H9 (cell line): Measurements from ENCODE around the gene EDC3. TPM values are rescaled to one million over a fixed set of nuclear protein-coding genes. Genes with fewer than 3 reads are reported as not detected.

ENCODE experiments used
- DNase-seq: peaks from one replicate; pipeline ENCODE4 v3.0.0-alpha.2; 2017
- H2AFZ ChIP-seq: one replicate; pipeline ENCODE4 v1.6.1; 2013; ENCODE audit warnings: mild to moderate bottlenecking, low read length, control low read depth, moderate library complexity
- H2AK5ac ChIP-seq: 2 replicates; pipeline ENCODE4 v1.6.1; 2013; ENCODE audit warnings: low read length, control low read depth, mixed read lengths; ENCODE audit not compliant: insufficient read length
- H2BK120ac ChIP-seq: one replicate; pipeline ENCODE4 v1.6.1; 2013; ENCODE audit warnings: low read depth, mild to moderate bottlenecking, low read length, control low read depth, inconsistent platforms; ENCODE audit not compliant: poor library complexity, severe bottlenecking
- H2BK12ac ChIP-seq: 2 replicates; pipeline ENCODE4 v1.6.1; 2013; ENCODE audit warnings: low read length, control low read depth, mixed read lengths, low read depth; ENCODE audit not compliant: insufficient read length
- H2BK15ac ChIP-seq: 2 replicates; pipeline ENCODE4 v1.6.1; 2013; ENCODE audit warnings: low read depth, low read length, control low read depth
- H2BK20ac ChIP-seq: one replicate; pipeline ENCODE4 v1.6.1; 2013; ENCODE audit warnings: low read depth, mild to moderate bottlenecking, low read length, control low read depth, inconsistent platforms; ENCODE audit not compliant: poor library complexity, severe bottlenecking
- H2BK5ac ChIP-seq: 2 replicates; pipeline ENCODE4 v1.6.1; 2013; ENCODE audit warnings: low read length, control low read depth, mixed read lengths; ENCODE audit not compliant: insufficient read length
- H3K14ac ChIP-seq: 2 replicates; pipeline ENCODE4 v1.6.1; 2013; ENCODE audit warnings: low read length, control low read depth; ENCODE audit not compliant: insufficient read depth
- H3K18ac ChIP-seq: 2 replicates; pipeline ENCODE4 v1.6.1; 2013; ENCODE audit warnings: low read depth, mild to moderate bottlenecking, mixed read lengths, low read length, control low read depth; ENCODE audit not compliant: insufficient read length
- H3K23ac ChIP-seq: 2 replicates; pipeline ENCODE4 v1.6.1; 2013; ENCODE audit warnings: low read length, control low read depth, mixed read lengths, low read depth; ENCODE audit not compliant: insufficient read length
- H3K23me2 ChIP-seq: 2 replicates; pipeline ENCODE4 v1.6.1; 2013; ENCODE audit warnings: low read depth, mild to moderate bottlenecking, mixed read lengths, low read length, control low read depth; ENCODE audit not compliant: insufficient read length, poor library complexity, severe bottlenecking
- H3K27ac ChIP-seq: 2 replicates; pipeline ENCODE4 v1.5.1; 2013; ENCODE audit warnings: low read length, control low read depth, mixed read lengths, low read depth; ENCODE audit not compliant: insufficient read length
- H3K27me3 ChIP-seq: 2 replicates; pipeline ENCODE4 v1.6.1; 2013; ENCODE audit warnings: low read length, control low read depth, inconsistent platforms; ENCODE audit not compliant: insufficient read depth
- H3K4ac ChIP-seq: 2 replicates; pipeline ENCODE4 v1.6.1; 2013; ENCODE audit warnings: low read depth, mild to moderate bottlenecking, control low read depth, inconsistent platforms, low read length, moderate library complexity
- H3K4me1 ChIP-seq: 2 replicates; pipeline ENCODE4 v1.6.1; 2013; ENCODE audit warnings: low read length, control low read depth, inconsistent platforms; ENCODE audit not compliant: insufficient read depth
- H3K4me2 ChIP-seq: 2 replicates; pipeline ENCODE4 v1.6.1; 2013; ENCODE audit warnings: low read length, control low read depth, mixed read lengths; ENCODE audit not compliant: insufficient read length, insufficient read depth
- H3K56ac ChIP-seq: 2 replicates; pipeline ENCODE4 v1.6.1; 2013; ENCODE audit warnings: low read depth, mild to moderate bottlenecking, mixed read lengths, low read length, control low read depth; ENCODE audit not compliant: insufficient read length
- H3K79me1 ChIP-seq: 2 replicates; pipeline ENCODE4 v1.6.1; 2013; ENCODE audit warnings: low read depth, mild to moderate bottlenecking, moderate library complexity, low read length, control low read depth, inconsistent platforms; ENCODE audit not compliant: insufficient read depth, poor library complexity, severe bottlenecking
- H3K79me2 ChIP-seq: 2 replicates; pipeline ENCODE4 v1.6.1; 2013; ENCODE audit warnings: low read length, control low read depth, inconsistent platforms; ENCODE audit not compliant: insufficient read depth
- H3K9ac ChIP-seq: 2 replicates; pipeline ENCODE4 v1.6.1; 2013; ENCODE audit warnings: low read length, control low read depth, mixed read lengths; ENCODE audit not compliant: insufficient read length; ENCODE audit errors: extremely low read depth
- H3K9me3 ChIP-seq: one replicate; pipeline ENCODE4 v1.6.1; 2013; ENCODE audit warnings: low read depth, low read length, inconsistent platforms; ENCODE audit not compliant: control insufficient read depth
- H3T11ph ChIP-seq: one replicate; pipeline ENCODE4 v1.6.1; 2013; ENCODE audit warnings: mild to moderate bottlenecking, low read length, control low read depth, inconsistent platforms
- H4K20me1 ChIP-seq: one replicate; pipeline ENCODE4 v1.6.1; 2013; ENCODE audit not compliant: control insufficient read depth, insufficient read length, insufficient read depth
- H4K5ac ChIP-seq: 2 replicates; pipeline ENCODE4 v1.6.1; 2013; ENCODE audit warnings: low read depth, mild to moderate bottlenecking, mixed read lengths, low read length, control low read depth; ENCODE audit not compliant: insufficient read length
- H4K8ac ChIP-seq: replicated peaks from 2 replicates; pipeline ENCODE4 v1.6.1; 2013; ENCODE audit warnings: low read length, control low read depth, mixed read lengths, low read depth; ENCODE audit not compliant: insufficient read length
- H4K91ac ChIP-seq: 2 replicates; pipeline ENCODE4 v1.6.1; 2013; ENCODE audit warnings: low read depth, mild to moderate bottlenecking, moderate library complexity, mixed read lengths, low read length, control low read depth; ENCODE audit not compliant: insufficient read length
- H3K27ac Mint-ChIP-seq, 3 experiments: 2 replicates in 2 of 3; 3 replicates in 1 of 3; pipeline ENCODE4 v1.8.0; 2020 to 2021; ENCODE audit warnings: mixed read lengths in 3 of 3, mild to moderate bottlenecking in 1 of 3, moderate library complexity in 1 of 3
- H3K27me3 Mint-ChIP-seq: 2 replicates; pipeline ENCODE4 v1.8.0; 2021; ENCODE audit warnings: low read depth, mild to moderate bottlenecking, moderate library complexity, mixed read lengths
- H3K36me3 Mint-ChIP-seq, 3 experiments: 2 replicates in 2 of 3; 3 replicates in 1 of 3; pipeline ENCODE4 v1.8.0; 2020 to 2021; ENCODE audit warnings: low read depth in 3 of 3, mixed read lengths in 3 of 3; ENCODE audit not compliant: insufficient read depth in 1 of 3
- H3K4me1 Mint-ChIP-seq, 2 experiments: 2 replicates each; pipeline ENCODE4 v1.8.0; 2020; ENCODE audit warnings: mixed read lengths in 2 of 2
- H3K4me3 Mint-ChIP-seq, 2 experiments: 2 replicates in 1 of 2; 3 replicates in 1 of 2; pipeline ENCODE4 v1.8.0; 2020 to 2021; ENCODE audit warnings: mild to moderate bottlenecking in 2 of 2, mixed read lengths in 2 of 2, moderate library complexity in 1 of 2
- H3K9me3 Mint-ChIP-seq, 2 experiments: 2 replicates in 1 of 2; 3 replicates in 1 of 2; pipeline ENCODE4 v1.8.0; 2020; ENCODE audit warnings: mild to moderate bottlenecking in 2 of 2, mixed read lengths in 2 of 2, moderate library complexity in 1 of 2
- WGBS: extraction: QIAGEN DNeasy Blood & Tissue Kit; methylation state at CpG from one replicate; pipeline ENCODE4 v1.1.7; 2013; ENCODE audit warnings: missing lambda C conversion rate, low lambda C conversion rate, mixed read lengths; ENCODE audit not compliant: insufficient read length; ENCODE audit errors: extremely low coverage; 5-methylcytosine and 5-hydroxymethylcytosine counted together
- total RNA-seq: library from RNA; stranded (reverse); gene quantifications from 2 replicates; pipeline ENCODE4 v1.2.1, GENCODE V29; 2021
- TF ChIP-seq, protein P1 (sequence below): fragments of 200-600 bp; sonication (generic); conservative IDR thresholded peaks from 3 replicates; pipeline ENCODE4 v1.8.0; 2021; ENCODE audit warnings: antibody characterized with exemption, mild to moderate bottlenecking

Gene EDC3
- total RNA-seq, 1 experiment from 2014 or later: 60.5 TPM

GRCh38 chr15:74716651-74717050, 20.8 kb upstream of the EDC3 start:
- H3K23me2 ChIP-seq: no peaks in the 10 kb centered on the region
- H2BK12ac ChIP-seq: no peak overlapping the region
- no peak overlapping the region for H2BK120ac ChIP-seq
- no peak overlapping the region for H2BK15ac ChIP-seq
- WGBS: no CpG with 5 or more reads among the region's 5 CpGs
- peaks cover 0 to 2% of the 10 kb centered on the region in 2 experiments; a peak in 1 of 4 replicates for H3K4me1 Mint-ChIP-seq
- no peak overlapping the region for H3K27ac Mint-ChIP-seq
- no peak overlapping the region for H3K4me2 ChIP-seq
- H3K4ac ChIP-seq: no peak overlapping the region
- no peak overlapping the region for H4K8ac ChIP-seq
- no peak overlapping the region for H4K91ac ChIP-seq
- no peaks in the 10 kb centered on the region for H3K79me1 ChIP-seq
- no peak overlapping the region for H3K9ac ChIP-seq
- H4K5ac ChIP-seq: no peak overlapping the region
- H3K23ac ChIP-seq: no peak overlapping the region
- no peaks in the 10 kb centered on the region for H3K79me2 ChIP-seq
- H4K20me1 ChIP-seq: no peaks in the 10 kb centered on the region
- no peak overlapping the region for H2AK5ac ChIP-seq
- no peak overlapping the region for H3T11ph ChIP-seq
- no peaks in the 10 kb centered on the region for H3K4me1 ChIP-seq
- H3K36me3 Mint-ChIP-seq: no peaks in the 10 kb centered on the region
- H3K27me3 Mint-ChIP-seq: peaks cover 21% of the 10 kb centered on the region
- no peaks in the 10 kb centered on the region for H3K27me3 ChIP-seq
- H2AFZ ChIP-seq: no peak overlapping the region
- peaks cover 0 to 2% of the 10 kb centered on the region in 2 experiments; a peak in 2 of 5 replicates for H3K9me3 Mint-ChIP-seq
- H3K56ac ChIP-seq: no peak overlapping the region
- H2BK20ac ChIP-seq: no peak overlapping the region
- no peak for DNase-seq
- H3K18ac ChIP-seq: no peak overlapping the region
- H2BK5ac ChIP-seq: no peak overlapping the region
- no peak overlapping the region for H3K27ac ChIP-seq
- no peaks in the 10 kb centered on the region for H3K9me3 ChIP-seq
- TF ChIP-seq, protein P1, sequence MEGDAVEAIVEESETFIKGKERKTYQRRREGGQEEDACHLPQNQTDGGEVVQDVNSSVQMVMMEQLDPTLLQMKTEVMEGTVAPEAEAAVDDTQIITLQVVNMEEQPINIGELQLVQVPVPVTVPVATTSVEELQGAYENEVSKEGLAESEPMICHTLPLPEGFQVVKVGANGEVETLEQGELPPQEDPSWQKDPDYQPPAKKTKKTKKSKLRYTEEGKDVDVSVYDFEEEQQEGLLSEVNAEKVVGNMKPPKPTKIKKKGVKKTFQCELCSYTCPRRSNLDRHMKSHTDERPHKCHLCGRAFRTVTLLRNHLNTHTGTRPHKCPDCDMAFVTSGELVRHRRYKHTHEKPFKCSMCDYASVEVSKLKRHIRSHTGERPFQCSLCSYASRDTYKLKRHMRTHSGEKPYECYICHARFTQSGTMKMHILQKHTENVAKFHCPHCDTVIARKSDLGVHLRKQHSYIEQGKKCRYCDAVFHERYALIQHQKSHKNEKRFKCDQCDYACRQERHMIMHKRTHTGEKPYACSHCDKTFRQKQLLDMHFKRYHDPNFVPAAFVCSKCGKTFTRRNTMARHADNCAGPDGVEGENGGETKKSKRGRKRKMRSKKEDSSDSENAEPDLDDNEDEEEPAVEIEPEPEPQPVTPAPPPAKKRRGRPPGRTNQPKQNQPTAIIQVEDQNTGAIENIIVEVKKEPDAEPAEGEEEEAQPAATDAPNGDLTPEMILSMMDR: no peak
- no peak overlapping the region for H3K4me3 Mint-ChIP-seq
- no peak overlapping the region for H3K14ac ChIP-seq
